MCF 10A (cell line): ENCODE measurements around the gene TMEM187. TPM values are rescaled to one million over a fixed set of nuclear protein-coding genes. Genes with fewer than 3 reads are reported as not detected.
"Not testable (repeated sequence)": the region's sequence is repeated elsewhere in the genome, so short reads cannot be mapped to it uniquely, and the experiment has no call there.

Experiments
- BruUV-seq: library from RNA; stranded (reverse); fragments of 400-500 nt; replicated peaks from 2 replicates; lab custom pipeline; 2021; lab: Mats Ljungman, UMichigan
- CTCF ChIA-PET: fragments of 300-600 bp; sonication (Branson Sonifier 250); formaldehyde crosslinking; extraction: SDS; loops from one replicate; lab custom pipeline; 2021; ENCODE audit warnings: antibody characterized with exemption, inconsistent platforms; lab: Yijun Ruan, JAX
- POLR2A ChIA-PET: fragments of 300-600, 350-650 bp; sonication (Branson Sonifier 250); formaldehyde crosslinking; extraction: SDS; loops from one replicate; lab custom pipeline; 2020; ENCODE audit warnings: antibody characterized with exemption, inconsistent platforms; lab: Yijun Ruan, JAX
- DNase-seq: peaks from one replicate; pipeline ENCODE4 v3.0.0-alpha.2; 2018; ENCODE audit not compliant: unreplicated experiment
- H3K27ac Mint-ChIP-seq: one replicate; pipeline ENCODE4 v1.8.0; 2022; ENCODE audit warnings: mild to moderate bottlenecking, low read depth, mixed read lengths; ENCODE audit not compliant: unreplicated experiment
- H3K27me3 Mint-ChIP-seq: one replicate; pipeline ENCODE4 v1.8.0; 2022; ENCODE audit warnings: mixed read lengths; ENCODE audit not compliant: insufficient read depth, unreplicated experiment
- H3K36me3 Mint-ChIP-seq: one replicate; pipeline ENCODE4 v1.8.0; 2022; ENCODE audit warnings: mild to moderate bottlenecking, moderate library complexity, mixed read lengths; ENCODE audit not compliant: insufficient read depth, unreplicated experiment
- H3K4me1 Mint-ChIP-seq: one replicate; pipeline ENCODE4 v1.8.0; 2022; ENCODE audit warnings: mixed read lengths; ENCODE audit not compliant: insufficient read depth, unreplicated experiment
- H3K4me3 Mint-ChIP-seq: one replicate; pipeline ENCODE4 v1.8.0; 2022; ENCODE audit warnings: mild to moderate bottlenecking, moderate library complexity, mixed read lengths; ENCODE audit not compliant: unreplicated experiment
- H3K9me3 Mint-ChIP-seq: one replicate; pipeline ENCODE4 v1.8.0; 2022; ENCODE audit warnings: mixed read lengths; ENCODE audit not compliant: unreplicated experiment
- CTCF ChIP-seq: fragments of 200-600 bp; IDR thresholded peaks from one replicate; pipeline ENCODE4 v1.8.0; 2022; ENCODE audit warnings: antibody characterized with exemption, mild to moderate bottlenecking; ENCODE audit not compliant: unreplicated experiment
- intact Hi-C: fragments of 100-400 bp; cut with micrococcal nuclease; formaldehyde crosslinking; loops from 2 replicates; pipeline ENCODE4 v1.14.1; 2022
- total RNA-seq: library from RNA; stranded (reverse); gene quantifications from 2 replicates; pipeline ENCODE4 v1.2.3, GENCODE V29; 2022

The TMEM187 gene
- total RNA-seq, 1 experiment from 2014 or later, result 9.3 TPM

DNA sequence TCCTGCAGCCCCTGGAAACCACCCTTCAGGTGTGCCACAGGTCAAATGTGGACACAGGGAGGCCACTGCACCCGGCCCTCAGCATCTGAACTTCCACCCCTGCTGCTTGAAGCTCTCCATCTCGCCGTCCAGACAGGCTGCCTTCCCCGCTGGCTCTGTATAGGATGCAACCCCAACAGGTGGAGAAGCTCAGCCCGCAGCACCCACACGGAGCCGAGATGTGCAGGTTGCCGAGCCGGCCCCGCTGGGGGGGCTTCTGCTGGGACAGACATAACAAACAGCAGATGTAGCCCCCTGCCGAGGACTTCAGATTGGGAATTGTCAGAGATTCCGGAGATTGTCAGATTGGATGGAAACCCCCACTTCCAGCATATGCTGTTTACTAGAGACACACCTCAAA, 20.5 kb downstream of the TMEM187 start:
- CTCF ChIA-PET, result interaction anchor here (0.6 to 1.4 kb wide), 3 partner anchors 21 to 60 kb away, joined by 3 to 8 read pairs (median 5); no protein-coding TSS in a partner anchor
- Mint-ChIP-seq H3K9me3 (no peaks in the 10 kb centered on the region), H3K36me3 (no peaks in the 10 kb centered on the region), H3K27ac (no peak overlapping the region), H3K27me3 (peaks cover 40% of the 10 kb centered on the region), H3K4me3 (no peak overlapping the region), H3K4me1 (no peaks in the 10 kb centered on the region)
- intact Hi-C loops, result no loop called here
- no peak for DNase-seq
- POLR2A ChIA-PET, result interaction anchor here (0.6 kb wide), 1 partner anchor 20 kb away, joined by 3 read pairs; no protein-coding TSS in a partner anchor
- no peak for TF ChIP-seq CTCF
- no TSS peak for BruUV-seq

DNA sequence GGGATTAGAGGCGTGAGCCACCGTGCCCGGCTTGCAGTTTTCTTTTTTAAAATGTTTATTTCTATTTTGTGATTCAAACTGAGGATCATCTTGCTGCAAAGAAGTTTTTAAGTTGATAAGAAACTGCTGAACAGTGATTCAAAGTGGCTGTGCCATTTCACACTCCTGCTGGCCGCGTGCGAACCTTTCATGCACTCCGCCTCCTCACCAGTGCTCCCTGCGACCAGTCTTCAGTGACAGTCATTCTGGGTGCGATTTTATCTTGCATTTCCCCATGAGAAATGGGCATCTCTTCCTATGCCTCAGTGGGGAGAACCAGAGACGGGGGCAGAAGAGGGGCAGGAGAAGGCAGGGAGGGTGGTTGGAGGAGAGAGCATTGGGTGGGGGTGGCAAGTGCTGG, 21.4 kb downstream of the TMEM187 start:
- BruUV-seq, result no TSS peak
- POLR2A ChIA-PET, result no interaction called here
- H3K9me3 Mint-ChIP-seq, result no peaks in the 10 kb centered on the region
- intact Hi-C loops, result no loop called here
- no peak overlapping the region for H3K27ac Mint-ChIP-seq
- no peak for DNase-seq
- TF ChIP-seq CTCF, result no peak
- CTCF ChIA-PET, result interaction anchor here (0.6 to 1.4 kb wide), 2 partner anchors 20 to 47 kb away, joined by 3 to 8 read pairs; no protein-coding TSS in a partner anchor
- H3K4me1 Mint-ChIP-seq, result no peaks in the 10 kb centered on the region
- H3K27me3 Mint-ChIP-seq, result peaks cover 47% of the 10 kb centered on the region
- no peak overlapping the region for H3K4me3 Mint-ChIP-seq
- no peaks in the 10 kb centered on the region for H3K36me3 Mint-ChIP-seq

DNA sequence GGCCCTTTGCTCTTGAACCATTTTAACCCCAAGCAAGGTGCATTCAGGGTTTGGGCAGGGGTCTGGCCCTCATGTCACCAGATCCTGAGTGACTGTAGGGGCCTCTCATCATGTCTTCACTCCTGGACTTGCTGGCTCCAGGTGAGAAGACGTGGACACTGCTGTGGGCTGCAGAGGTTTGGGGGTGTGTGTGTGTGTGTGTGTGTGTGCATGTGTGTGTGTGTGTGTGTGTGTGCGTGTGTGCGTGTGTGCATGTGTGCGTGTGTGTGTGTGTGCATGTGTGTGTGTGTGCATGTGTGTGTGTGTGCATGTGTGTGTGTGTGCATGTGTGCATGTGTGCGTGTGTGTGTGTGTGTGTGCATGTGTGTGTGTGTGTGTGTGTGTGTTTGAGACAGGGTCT, 21.8 kb downstream of the TMEM187 start:
- POLR2A ChIA-PET, result interaction anchor here (0.7 kb wide), 1 partner anchor 10 kb away, joined by 3 read pairs; no protein-coding TSS in a partner anchor
- H3K27ac Mint-ChIP-seq, CTCF ChIA-PET, intact Hi-C loops, H3K4me1 Mint-ChIP-seq, H3K36me3 Mint-ChIP-seq, H3K4me3 Mint-ChIP-seq, H3K9me3 Mint-ChIP-seq, BruUV-seq, DNase-seq: not testable (repeated sequence)
- peaks cover 47% of the 10 kb centered on the region for H3K27me3 Mint-ChIP-seq

- POLR2A ChIA-PET, result interaction anchor here (0.8 to 1.0 kb wide), 2 partner anchors 15 to 24 kb away, joined by 3 read pairs; no protein-coding TSS in a partner anchor
Observed at GRCh38 chrX:153995504-153995903, 22.9 kb downstream of the TMEM187 start.

More at GRCh38 chrX:153995504-153995903, 22.9 kb downstream of the TMEM187 start:
- no peaks in the 10 kb centered on the region for H3K4me1 Mint-ChIP-seq
- H3K4me3 Mint-ChIP-seq, result no peak overlapping the region
- no peaks in the 10 kb centered on the region for H3K9me3 Mint-ChIP-seq
- no peak for TF ChIP-seq CTCF
- no peaks in the 10 kb centered on the region for H3K36me3 Mint-ChIP-seq
- DNase-seq, result no peak
- BruUV-seq, result no TSS peak
- CTCF ChIA-PET, result interaction anchor here (1.0 kb wide), 2 partner anchors 17 to 85 kb away, joined by 3 to 4 read pairs; no protein-coding TSS in a partner anchor
- H3K27ac Mint-ChIP-seq, result no peak overlapping the region
- intact Hi-C loops, result no loop called here
- peaks cover 46% of the 10 kb centered on the region for H3K27me3 Mint-ChIP-seq
